ENCODE results near the gene PARP8. TPM values are rescaled to one million over a fixed set of nuclear protein-coding genes. Genes with fewer than 3 reads are reported as not detected.
A peak's percentile ranks its signal among the peaks of the same experiment; 100 is the strongest.

Gene PARP8
- total RNA-seq, 1 experiment from 2014 or later: 44.1 TPM

DNA sequence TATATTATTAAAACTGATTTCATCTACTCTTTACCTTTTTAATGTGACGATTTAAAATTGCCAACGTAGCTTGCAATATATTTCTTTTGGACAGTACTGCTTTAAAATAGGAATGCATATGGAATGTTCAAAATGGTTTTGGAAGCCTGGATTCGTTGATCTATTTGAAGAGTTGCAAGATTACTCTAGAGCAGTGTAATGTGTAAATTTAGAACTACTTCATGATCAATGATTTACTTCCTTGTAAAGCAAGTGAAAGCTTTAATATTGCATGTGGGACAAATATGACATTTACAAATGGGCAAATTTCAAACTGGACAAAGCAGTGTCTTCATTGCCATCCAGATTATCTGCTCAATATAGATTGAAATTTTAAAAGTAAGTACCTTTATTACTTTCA is 38.3 kb downstream of the PARP8 start:
- intact Hi-C loops (cut with micrococcal nuclease; ENCODE audit: unreplicated experiment): no loop called here
- no TSS peak for BruUV-seq (replicated peaks)
- H3K27me3 Mint-ChIP-seq (ENCODE audit: unreplicated experiment): no peaks in the 10 kb centered on the region
- H3K27ac Mint-ChIP-seq (ENCODE audit: unreplicated experiment): no peak overlapping the region
- TF ChIP-seq CTCF (IDR thresholded peaks at IDR 0.05; ENCODE audit: unreplicated experiment): no peak
- DNase-seq: no peak
- H3K36me3 Mint-ChIP-seq (ENCODE audit: insufficient read depth, unreplicated experiment): no peaks in the 10 kb centered on the region
- CTCF ChIA-PET: no interaction called here
- peaks cover 22% of the 10 kb centered on the region for H3K4me1 Mint-ChIP-seq (ENCODE audit: low read depth, unreplicated experiment)
- no peak overlapping the region for H3K4me3 Mint-ChIP-seq (ENCODE audit: low read depth, unreplicated experiment)
- no peaks in the 10 kb centered on the region for H3K9me3 Mint-ChIP-seq (ENCODE audit: low read depth, unreplicated experiment)

DNA sequence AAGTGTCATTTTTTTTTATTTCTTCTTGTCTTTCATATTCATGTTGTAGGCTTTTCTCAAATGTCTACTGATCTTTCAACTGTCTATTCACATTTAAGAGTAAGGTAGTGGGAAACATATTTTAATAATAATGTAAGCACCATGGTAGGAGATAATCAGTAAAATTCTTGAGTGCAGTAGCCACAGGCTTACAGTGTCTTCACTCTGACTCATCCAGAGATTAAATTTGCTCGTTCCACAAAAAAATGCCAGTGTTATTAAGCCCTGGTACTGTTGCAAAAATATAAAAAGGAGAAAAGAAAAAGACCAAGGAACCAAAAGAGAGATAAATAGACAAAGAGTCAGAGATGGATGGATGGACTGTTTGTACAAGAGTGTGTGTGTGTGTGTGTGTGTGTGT is 43.0 kb downstream of the PARP8 start:
- no peaks in the 10 kb centered on the region for H3K27me3 Mint-ChIP-seq (ENCODE audit: unreplicated experiment)
- no TSS peak for BruUV-seq (replicated peaks)
- no peak for DNase-seq
- H3K4me3 Mint-ChIP-seq (ENCODE audit: low read depth, unreplicated experiment): no peak overlapping the region
- CTCF ChIA-PET: no interaction called here
- peaks cover 4% of the 10 kb centered on the region for H3K36me3 Mint-ChIP-seq (ENCODE audit: insufficient read depth, unreplicated experiment)
- peaks cover 31% of the 10 kb centered on the region for H3K4me1 Mint-ChIP-seq (ENCODE audit: low read depth, unreplicated experiment)
- TF ChIP-seq CTCF (IDR thresholded peaks at IDR 0.05; ENCODE audit: unreplicated experiment): no peak
- intact Hi-C loops (cut with micrococcal nuclease; ENCODE audit: unreplicated experiment): no loop called here
- H3K27ac Mint-ChIP-seq (ENCODE audit: unreplicated experiment): no peak overlapping the region
- no peaks in the 10 kb centered on the region for H3K9me3 Mint-ChIP-seq (ENCODE audit: low read depth, unreplicated experiment)

- Mint-ChIP-seq H3K4me3 (ENCODE audit: low read depth, unreplicated experiment) (peak overlapping the region; percentile 61), H3K27me3 (ENCODE audit: unreplicated experiment) (no peaks in the 10 kb centered on the region), H3K4me1 (ENCODE audit: low read depth, unreplicated experiment) (peaks cover 39% of the 10 kb centered on the region), H3K9me3 (ENCODE audit: low read depth, unreplicated experiment) (no peaks in the 10 kb centered on the region), H3K36me3 (ENCODE audit: insufficient read depth, unreplicated experiment) (peaks cover 4% of the 10 kb centered on the region), H3K27ac (ENCODE audit: unreplicated experiment) (peak overlapping the region; percentile 78)
- no TSS peak for BruUV-seq (replicated peaks)
- CTCF ChIA-PET: no interaction called here
- TF ChIP-seq CTCF (IDR thresholded peaks at IDR 0.05; ENCODE audit: unreplicated experiment): no peak
- no peak for DNase-seq
- intact Hi-C loops (cut with micrococcal nuclease; ENCODE audit: unreplicated experiment): loop anchor here (5.0 kb wide), 2 partner anchors 36 to 44 kb away; partner anchors contain the start of gene PARP8
Measured at GRCh38 chr5:50710838-50711237, 44.4 kb downstream of the PARP8 start.

GRCh38 chr5:50711280-50711679 is 44.8 kb downstream of the PARP8 start:
- peak overlapping the region; percentile 61 for H3K4me3 Mint-ChIP-seq (ENCODE audit: low read depth, unreplicated experiment)
- H3K36me3 Mint-ChIP-seq (ENCODE audit: insufficient read depth, unreplicated experiment): peaks cover 4% of the 10 kb centered on the region
- no peak for TF ChIP-seq CTCF (IDR thresholded peaks at IDR 0.05; ENCODE audit: unreplicated experiment)
- no peaks in the 10 kb centered on the region for H3K9me3 Mint-ChIP-seq (ENCODE audit: low read depth, unreplicated experiment)
- H3K4me1 Mint-ChIP-seq (ENCODE audit: low read depth, unreplicated experiment): peaks cover 39% of the 10 kb centered on the region
- H3K27me3 Mint-ChIP-seq (ENCODE audit: unreplicated experiment): no peaks in the 10 kb centered on the region
- intact Hi-C loops (cut with micrococcal nuclease; ENCODE audit: unreplicated experiment): loop anchor here (5.0 kb wide), 2 partner anchors 36 to 44 kb away; partner anchors contain the start of gene PARP8
- CTCF ChIA-PET: no interaction called here
- BruUV-seq (replicated peaks): no TSS peak
- peak; percentile 53 for DNase-seq
- peak overlapping the region; percentile 78 for H3K27ac Mint-ChIP-seq (ENCODE audit: unreplicated experiment)

All from Calu3 (cell line).